H1 (cell line): Measurements from ENCODE around the gene MFRP. TPM values are rescaled to one million over a fixed set of nuclear protein-coding genes. Genes with fewer than 3 reads are reported as not detected.

ENCODE experiments used
- CBX5 ChIP-seq: fragments of 300-800, 300-1000 bp; sonication (generic); IDR thresholded peaks from 2 replicates; pipeline ENCODE4 v1.7.1; 2016; ENCODE audit warnings: antibody characterized with exemption, low read length, low read depth
- CEBPB ChIP-seq: IDR thresholded peaks from 2 replicates; pipeline ENCODE4 v1.6.1; 2012; ENCODE audit warnings: low read depth, low read length
- MAFK ChIP-seq: IDR thresholded peaks from 2 replicates; pipeline ENCODE4 v1.6.1; 2012; ENCODE audit warnings: low read depth, mild to moderate bottlenecking, improper control_type of control experiment, low read length
- SIRT6 ChIP-seq: IDR thresholded peaks from one replicate; pipeline ENCODE4 v1.7.1; 2012; ENCODE audit warnings: low read length, inconsistent platforms
- polyA plus RNA-seq, 7 experiments: library from polyadenylated mRNA; depleted of rRNA in 3 of 7; stranded (reverse) in 5 of 7; unstranded in 2 of 7; fragments of >200 nt in 5 of 7; fragments of 200-250 nt in 2 of 7; gene quantifications; 1 replicate in 5 of 7; 2 replicates in 1 of 7; 4 replicates in 1 of 7; pipeline versions ENCODE4 v1.2.1 to v1.2.3, GENCODE V29; 2011 to 2013; ENCODE audit warnings: missing spikeins in 2 of 7, mixed read lengths in 2 of 7
- total RNA-seq: library from RNA; stranded (reverse); fragmentation: NEBNext Ultra II Directional; extraction: Animal tissue kit (Norgen Biotek cat#: 25700); gene quantifications from 2 replicates; pipeline ENCODE4 v1.2.1, GENCODE V29; 2021

Gene MFRP
- total and polyA plus RNA-seq, 2 of the 8 experiments (the other 6 are each of a cell fraction or from before 2014, with no cell fraction given), result 0.02 TPM; not detected in 1

DNA sequence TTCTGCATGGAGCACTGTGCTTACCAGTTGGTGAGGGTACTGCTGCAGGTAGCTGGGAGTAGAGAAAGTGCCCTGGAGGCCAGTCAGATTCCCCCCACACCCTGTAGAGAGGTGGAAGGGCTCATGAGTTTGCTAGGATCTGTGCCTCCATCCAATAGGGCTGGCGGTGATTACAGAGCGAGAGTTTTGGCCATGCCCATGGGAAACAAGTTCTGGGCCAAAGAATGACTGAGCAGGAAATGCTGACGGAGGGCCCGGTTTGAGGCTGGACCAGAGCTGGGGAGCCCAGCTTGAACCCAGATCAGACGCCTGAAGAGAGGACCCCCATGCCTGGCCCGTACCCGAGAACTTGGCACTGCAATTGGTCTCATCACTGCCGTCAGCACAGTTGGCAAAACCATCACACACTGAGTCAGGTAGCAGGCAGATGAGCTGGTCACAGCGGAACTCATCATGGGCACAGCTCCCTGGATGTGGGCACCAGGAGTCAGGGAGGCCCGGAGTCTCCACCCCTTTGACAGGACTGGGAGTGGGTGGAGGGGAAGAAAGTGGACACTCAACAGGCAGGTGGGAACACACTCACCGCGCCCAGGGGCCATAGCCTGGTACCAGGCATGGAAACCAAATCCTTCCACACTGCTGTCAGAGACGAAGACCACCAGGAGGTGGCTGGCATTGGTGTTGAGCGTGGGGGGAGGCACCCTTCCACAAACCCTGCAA, 2.1 kb downstream of the MFRP start (continued):
- TF ChIP-seq CBX5, result no peak
- no peak for TF ChIP-seq CEBPB
- TF ChIP-seq MAFK, result no peak
- no peak for TF ChIP-seq SIRT6
- TF ChIP-seq, all 59 proteins: peak for 0
